A673 (cell line): ENCODE measurements around the gene GSTA2. TPM values are rescaled to one million over a fixed set of nuclear protein-coding genes. Genes with fewer than 3 reads are reported as not detected.
"Not testable (repeated sequence)": the region's sequence is repeated elsewhere in the genome, so short reads cannot be mapped to it uniquely, and the experiment has no call there.

Experiments
- BruUV-seq: library from RNA; stranded (reverse); fragments of 400-500 nt; replicated peaks from 2 replicates; lab custom pipeline; 2021; lab: Mats Ljungman, UMichigan
- CTCF ChIA-PET: fragments of 300-600 bp; sonication (Branson Sonifier 250); formaldehyde crosslinking; loops from one replicate; lab custom pipeline; 2022; ENCODE audit warnings: antibody characterized with exemption; lab: Charles Lee
- POLR2A ChIA-PET: fragments of 300-600 bp; sonication (Branson Sonifier 250); formaldehyde crosslinking; loops from one replicate; lab custom pipeline; 2022; ENCODE audit warnings: antibody characterized with exemption; ENCODE audit not compliant: low non-redundant PET; lab: Charles Lee
- DNase-seq: peaks from one replicate; pipeline ENCODE4 v3.0.0-alpha.2; 2015; ENCODE audit warnings: low spot score
- H3K27ac ChIP-seq: fragments of 200-600 bp; sonication (generic); 2 replicates; pipeline ENCODE4 v1.5.1; 2016; ENCODE audit warnings: mixed run types, low read depth, mild to moderate bottlenecking, mixed read lengths, antibody characterized with exemption, low read length; ENCODE audit not compliant: poor library complexity, severe bottlenecking
- H3K27me3 ChIP-seq: fragments of 200-600 bp; sonication (generic); replicated peaks from 2 replicates; pipeline ENCODE4 v1.6.1; 2017; ENCODE audit warnings: mixed run types, low read depth, mild to moderate bottlenecking, mixed read lengths, antibody characterized with exemption, low read length; ENCODE audit not compliant: insufficient read depth, poor library complexity
- H3K36me3 ChIP-seq: fragments of 200-600 bp; sonication (generic); 2 replicates; pipeline ENCODE4 v1.6.1; 2016; ENCODE audit warnings: mixed run types, mild to moderate bottlenecking, mixed read lengths, antibody characterized with exemption, low read length; ENCODE audit not compliant: insufficient read depth, poor library complexity, severe bottlenecking
- H3K4me1 ChIP-seq: fragments of 200-600 bp; sonication (generic); 2 replicates; pipeline ENCODE4 v1.6.1; 2017; ENCODE audit warnings: mixed run types, mild to moderate bottlenecking, mixed read lengths, antibody characterized with exemption, low read length; ENCODE audit not compliant: insufficient read depth, poor library complexity, severe bottlenecking
- H3K4me3 ChIP-seq: fragments of 200-600 bp; sonication (generic); 2 replicates; pipeline ENCODE4 v1.5.1; 2016; ENCODE audit warnings: low read depth, mixed run types, mild to moderate bottlenecking, mixed read lengths, low read length; ENCODE audit not compliant: poor library complexity, severe bottlenecking
- H3K9me3 ChIP-seq: fragments of 200-600 bp; sonication (generic); 2 replicates; pipeline ENCODE4 v1.6.1; 2016; ENCODE audit warnings: mixed run types, low read depth, mild to moderate bottlenecking, mixed read lengths, antibody characterized with exemption, low read length; ENCODE audit not compliant: poor library complexity, severe bottlenecking
- CTCF ChIP-seq: fragments of 300-800, 200-600 bp; sonication (generic); conservative IDR thresholded peaks from 2 replicates; pipeline ENCODE4 v1.5.1; 2017; ENCODE audit warnings: low read depth, mild to moderate bottlenecking, antibody characterized with exemption, low read length, moderate library complexity, mixed read lengths
- EZH2 ChIP-seq: fragments of 200-600 bp; sonication (generic); IDR thresholded peaks from 2 replicates; pipeline ENCODE4 v1.6.1; 2017; ENCODE audit warnings: borderline replicate concordance, low read depth, mild to moderate bottlenecking, mixed read lengths, antibody characterized with exemption, low read length; ENCODE audit not compliant: poor library complexity, severe bottlenecking
- intact Hi-C: fragments of 100-400 bp; cut with micrococcal nuclease; formaldehyde crosslinking; loops from one replicate; pipeline ENCODE4 v1.10.0; 2022; ENCODE audit not compliant: unreplicated experiment
- total RNA-seq: library from RNA; stranded (reverse); gene quantifications from 2 replicates; pipeline ENCODE4 v1.2.3, GENCODE V29; 2021

The GSTA2 gene
- total RNA-seq, 1 experiment from 2014 or later, result not detected

- ChIA-PET POLR2A (no interaction called here), CTCF (no interaction called here)
- no peaks in the 10 kb centered on the region for H3K36me3 ChIP-seq
- no peak for DNase-seq
- BruUV-seq, result no TSS peak
- no peak overlapping the region for H3K4me3 ChIP-seq
- no peaks in the 10 kb centered on the region for H3K4me1 ChIP-seq
- no peak overlapping the region for H3K27ac ChIP-seq
- intact Hi-C loops, result no loop called here
- H3K27me3 ChIP-seq, result peaks cover 3% of the 10 kb centered on the region
- TF ChIP-seq CTCF (no peak), EZH2 (no peak)
- no peaks in the 10 kb centered on the region for H3K9me3 ChIP-seq
These were observed 39.5 kb upstream of the GSTA2 start for GRCh38 chr6:52802806-52803205.

- ChIA-PET CTCF (no interaction called here), POLR2A (interaction anchor here (0.6 kb wide), 1 partner anchor 534 kb away, joined by 3 read pairs; no protein-coding TSS in a partner anchor)
- Histone ChIP-seq H3K9me3 (no peaks in the 10 kb centered on the region), H3K36me3 (no peaks in the 10 kb centered on the region), H3K4me3 (no peak overlapping the region), H3K27ac (no peak overlapping the region), H3K27me3 (peaks cover 3% of the 10 kb centered on the region), H3K4me1 (no peaks in the 10 kb centered on the region)
- no peak for TF ChIP-seq CTCF
- no peak for TF ChIP-seq EZH2
- intact Hi-C loops, result no loop called here
- DNase-seq, result no peak
- BruUV-seq, result no TSS peak
These were observed 38.0 kb upstream of the GSTA2 start for GRCh38 chr6:52801188-52801841.

GRCh38 chr6:52799272-52799671 is 36.0 kb upstream of the GSTA2 start:
- H3K4me3 ChIP-seq, POLR2A ChIA-PET, H3K4me1 ChIP-seq, intact Hi-C loops, H3K27ac ChIP-seq, DNase-seq, H3K27me3 ChIP-seq, H3K36me3 ChIP-seq, BruUV-seq, CTCF ChIA-PET, H3K9me3 ChIP-seq: not testable (repeated sequence)

GRCh38 chr6:52794366-52794765 is 31.1 kb upstream of the GSTA2 start:
- POLR2A ChIA-PET, CTCF ChIA-PET, intact Hi-C loops, BruUV-seq, H3K4me3 ChIP-seq, H3K27me3 ChIP-seq, DNase-seq, H3K36me3 ChIP-seq, H3K4me1 ChIP-seq, H3K27ac ChIP-seq, H3K9me3 ChIP-seq: not testable (repeated sequence)
